GM19438 (cell line): ENCODE results near the gene ALDOC.
"Not testable (repeated sequence)": the region's sequence is repeated elsewhere in the genome, so short reads cannot be mapped to it uniquely, and the experiment has no call there.

ENCODE experiments used
- ATAC-seq: cut with Tn5 transposase; IDR thresholded peaks from one replicate; pipeline ENCODE4 v1.9.1; 2021; ENCODE audit warnings: low read depth; ENCODE audit not compliant: unreplicated experiment

ALDOC gene

DNA sequence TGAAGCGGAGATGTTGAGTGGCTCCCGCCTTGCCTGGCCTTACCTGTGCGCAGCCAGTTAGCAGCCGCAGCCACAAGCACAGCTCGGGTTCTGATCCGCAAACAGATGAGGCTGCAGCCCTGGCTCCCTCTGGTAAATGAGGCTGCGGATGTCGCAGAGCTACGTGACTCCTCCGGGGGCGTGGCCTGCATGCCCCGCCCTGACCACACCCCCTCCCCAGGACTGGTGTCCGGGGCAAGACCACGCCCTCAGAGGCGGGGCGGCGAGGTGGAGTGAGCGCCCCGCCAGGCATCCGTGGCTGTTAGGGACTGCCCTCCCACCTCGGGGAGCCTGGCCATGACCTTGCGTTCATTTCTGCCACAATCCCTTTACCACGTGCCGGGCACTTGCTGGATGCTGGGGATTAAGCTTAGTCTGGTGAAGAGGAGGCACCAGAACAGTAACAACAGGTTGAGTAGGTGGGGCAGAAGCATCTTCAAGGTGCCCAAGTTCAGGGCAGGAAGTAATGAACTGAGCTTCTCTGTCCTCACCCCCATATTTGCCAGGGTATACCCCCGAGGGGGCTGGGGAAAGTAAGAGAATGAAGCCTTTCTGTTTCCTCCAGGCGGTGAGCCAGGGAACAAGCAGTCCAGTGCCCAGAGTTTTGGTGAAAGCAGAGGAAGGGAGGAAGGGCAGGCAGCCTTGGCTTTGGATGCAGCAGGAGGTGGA, at the start of gene ALDOC:
TSS of gene ALDOC (minus strand) at position 138 of the 708 bp plus-strand sequence. CDS start 1,363 bp downstream, outside the sequence.
- peak; percentile 86 for ATAC-seq

DNA sequence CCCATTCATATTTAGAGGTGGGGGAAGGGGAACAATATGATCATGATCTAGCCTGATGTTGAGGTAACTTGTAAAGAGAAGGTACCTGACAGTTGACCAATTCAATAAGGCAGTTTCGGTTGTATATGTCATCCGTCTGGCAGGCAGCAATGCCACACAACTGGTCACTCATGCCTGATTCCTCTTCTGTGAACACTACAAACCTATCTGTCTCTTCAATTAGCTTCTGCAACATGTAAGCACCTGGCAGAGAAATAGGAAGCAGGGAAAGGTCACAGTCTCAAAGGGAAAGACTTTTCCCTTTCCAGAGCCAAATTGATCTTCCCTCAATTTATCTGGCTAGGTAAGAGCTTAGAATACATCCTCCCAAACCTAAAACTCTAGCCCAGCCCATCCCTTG, 47.5 kb upstream of the ALDOC start:
- no peak for ATAC-seq

DNA sequence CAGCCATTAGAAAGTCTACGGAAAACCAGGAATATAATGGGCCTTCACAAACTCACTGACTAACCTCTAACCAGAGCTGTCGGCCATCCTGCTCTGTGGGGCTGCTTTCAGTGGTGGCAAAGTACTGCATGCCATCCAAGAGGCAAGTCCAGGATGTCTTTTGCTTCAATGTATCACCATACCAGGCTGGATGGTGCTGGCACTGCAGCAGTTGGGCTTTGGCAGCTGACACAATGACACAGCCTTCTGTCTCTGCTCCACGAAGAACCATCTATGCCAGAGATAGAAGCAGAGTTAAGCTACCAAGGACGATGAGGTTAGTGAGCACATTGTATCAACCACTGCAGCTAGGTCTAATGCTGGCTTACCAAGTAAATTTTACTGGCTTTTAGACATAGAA, 47.0 kb upstream of the ALDOC start:
- ATAC-seq = no peak

DNA sequence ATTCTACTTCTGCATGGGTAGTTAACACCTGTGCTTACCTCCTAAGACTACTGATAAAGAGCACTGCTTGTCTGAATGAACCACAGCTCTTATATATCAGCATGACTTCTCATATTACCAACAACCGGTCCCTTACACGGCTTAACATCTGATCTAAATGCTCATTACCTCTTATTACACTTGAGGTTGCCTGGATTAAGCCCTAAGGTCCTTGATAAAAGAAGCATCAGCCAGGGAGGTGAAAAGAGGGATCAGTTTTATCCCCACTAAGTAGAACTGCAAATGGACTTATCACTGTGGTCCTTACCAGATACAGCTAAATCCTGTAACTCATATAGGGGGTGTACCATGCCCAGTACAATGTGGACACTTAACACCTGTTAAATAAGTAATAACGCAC, 45.5 kb upstream of the ALDOC start:
- ATAC-seq = no peak

DNA sequence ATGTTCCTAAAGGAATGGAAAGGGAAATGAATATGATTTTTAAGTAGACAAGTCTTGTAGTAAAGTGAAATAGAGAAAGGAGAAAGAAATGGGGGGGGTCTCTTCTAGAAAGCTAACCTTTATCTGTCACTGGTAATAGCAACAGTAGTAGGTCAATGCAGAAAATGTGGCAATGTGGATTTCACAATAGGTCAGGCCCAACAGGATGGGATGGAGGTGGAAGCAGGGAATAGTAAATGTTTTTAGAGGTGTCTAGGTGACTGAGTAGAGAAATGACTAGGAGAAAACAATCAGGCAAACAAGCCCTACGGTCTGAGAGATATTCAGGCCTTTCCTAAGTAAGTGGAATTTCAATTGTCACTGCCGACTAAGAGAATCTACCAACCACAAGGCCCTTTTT, 43.3 kb upstream of the ALDOC start:
- no peak for ATAC-seq

DNA sequence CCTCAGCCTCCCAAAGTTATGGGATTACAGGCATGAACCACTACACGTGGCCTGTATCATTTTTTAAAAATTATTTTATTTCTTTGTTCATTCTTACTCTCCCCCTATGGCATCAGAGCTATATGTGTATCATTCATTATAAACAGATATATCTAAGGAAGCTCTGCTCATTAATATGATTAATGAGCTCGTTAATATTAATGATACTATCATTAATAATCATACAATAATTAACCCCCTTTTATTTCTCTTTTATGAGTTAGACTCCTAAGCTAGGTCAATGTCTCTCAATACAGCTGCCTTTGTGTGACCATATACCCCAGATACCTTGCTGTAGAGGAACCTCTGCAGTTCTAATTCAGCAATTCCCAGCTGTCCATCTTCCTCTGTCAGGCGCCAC, 41.8 kb upstream of the ALDOC start:
- no peak for ATAC-seq

DNA sequence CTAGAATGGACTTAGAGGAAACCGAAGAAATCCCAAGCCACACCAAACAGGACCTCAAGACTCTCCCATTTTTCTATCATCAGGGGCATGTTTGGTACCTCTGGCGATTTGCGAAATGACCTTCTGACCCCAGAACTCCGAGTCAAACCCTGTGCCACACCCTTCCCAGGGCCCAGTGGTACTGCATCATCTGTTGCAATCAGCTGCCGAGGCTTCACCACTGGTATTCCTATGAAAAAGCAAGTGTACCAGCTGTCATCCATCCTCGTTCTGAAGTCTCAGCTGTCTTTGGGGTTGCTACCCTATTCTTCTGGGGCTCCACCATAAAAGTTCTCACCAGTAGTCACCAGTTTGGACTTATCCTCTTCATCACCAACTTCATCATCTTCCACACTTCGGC, 39.6 kb upstream of the ALDOC start:
- no peak for ATAC-seq

DNA sequence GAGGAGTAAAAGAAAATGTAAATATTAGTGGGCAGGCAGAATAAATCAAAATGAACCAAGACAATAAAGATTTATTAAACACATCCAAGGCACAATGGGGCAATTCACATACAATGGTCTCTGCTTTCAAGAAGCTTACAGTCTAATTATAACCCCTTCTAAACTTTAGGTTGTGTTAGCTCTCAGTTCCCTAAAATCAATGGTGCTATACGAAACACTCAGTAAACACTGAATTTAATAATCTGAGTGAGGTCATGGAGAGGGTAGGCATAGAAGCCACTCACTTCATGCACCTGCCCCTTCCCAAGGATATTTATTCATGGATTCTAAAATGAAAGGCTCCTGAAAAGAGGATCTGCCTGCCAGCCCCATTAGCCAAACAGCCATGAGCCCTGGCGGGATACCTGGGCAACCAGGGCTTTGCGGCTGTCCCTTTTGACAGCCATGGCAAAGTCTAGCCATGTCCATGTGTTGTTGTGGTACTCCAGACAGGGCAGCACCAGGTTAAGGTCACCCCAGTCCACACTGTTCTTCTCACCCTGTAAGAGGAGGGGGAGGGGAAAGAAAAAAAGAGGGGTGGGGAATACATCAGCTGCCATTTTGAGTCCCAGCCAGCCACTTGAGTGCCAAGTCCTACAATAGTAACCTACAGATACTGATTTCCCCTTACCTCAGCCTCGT, 38.7 kb upstream of the ALDOC start:
- no peak for ATAC-seq

DNA sequence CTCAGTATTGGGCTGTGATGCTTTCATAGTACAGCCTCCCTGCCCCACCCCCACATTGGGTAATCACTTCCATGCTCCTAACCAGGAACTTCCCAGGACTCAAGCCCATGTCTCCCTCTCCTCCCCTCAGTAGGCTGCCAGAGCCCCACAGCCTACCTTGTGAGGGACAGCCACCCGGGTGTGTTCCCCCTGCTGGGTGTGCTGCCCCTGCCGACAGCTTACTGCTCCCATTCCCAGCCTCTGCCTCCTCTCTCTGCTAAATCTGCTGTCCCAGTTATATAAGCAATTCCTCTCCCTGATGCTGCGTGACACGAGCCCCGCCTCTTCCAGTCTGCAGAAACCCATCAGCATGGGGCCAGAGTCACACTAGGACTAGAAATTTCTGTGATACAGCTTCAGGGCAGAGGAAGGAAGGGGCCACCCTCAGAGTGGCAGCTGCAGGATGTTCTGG, 37.3 kb upstream of the ALDOC start, which contains the start of gene RSKR:
TSS of gene RSKR (minus strand) at position 255 of the 451 bp plus-strand sequence. CDS start at position 231, 24 bp downstream.
- no peak for ATAC-seq

DNA sequence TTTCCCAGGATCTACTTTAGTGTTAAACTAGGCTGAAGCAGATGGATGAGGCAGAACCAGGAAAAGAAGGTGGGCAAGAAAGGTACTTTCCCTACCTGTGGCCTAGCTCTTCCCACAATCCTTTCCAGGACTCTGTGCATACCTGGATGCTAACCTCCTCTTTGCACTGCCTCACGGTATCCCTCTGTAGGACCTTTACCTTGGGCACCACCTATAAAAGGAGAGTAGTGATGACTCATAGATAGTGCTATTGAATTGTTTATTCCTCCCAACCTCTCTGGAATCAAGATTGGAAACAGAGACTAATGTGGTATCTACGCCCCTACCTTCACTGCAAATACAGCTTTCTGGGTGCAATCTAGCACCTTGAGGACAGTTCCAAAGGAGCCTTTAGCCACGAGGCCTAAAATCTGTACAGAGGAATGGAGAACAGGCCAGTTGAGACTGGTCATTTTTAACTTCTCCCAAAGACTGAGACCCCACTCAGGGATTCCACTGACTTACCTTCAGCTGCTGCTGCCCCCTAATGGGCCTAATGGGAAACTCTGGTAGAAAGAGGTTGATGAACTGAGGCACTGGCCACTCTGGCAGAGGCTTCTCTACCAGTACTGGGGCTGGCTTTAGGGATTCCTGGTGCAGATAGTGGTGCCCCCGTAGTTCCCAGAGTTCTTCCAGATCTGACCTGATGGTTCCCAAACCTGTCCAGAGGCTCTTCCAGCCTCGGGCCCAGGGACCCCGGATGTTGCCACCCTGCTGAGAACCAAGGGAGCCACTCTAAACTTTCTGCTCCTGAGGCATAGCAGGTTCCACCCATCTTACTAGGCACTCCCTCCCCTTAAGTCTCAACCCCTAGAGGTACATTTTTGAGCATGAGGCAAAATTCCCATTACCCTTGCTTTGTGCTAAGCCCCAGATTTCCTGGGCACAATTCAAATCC, 36.5 kb upstream of the ALDOC start:
- ATAC-seq = no peak

DNA sequence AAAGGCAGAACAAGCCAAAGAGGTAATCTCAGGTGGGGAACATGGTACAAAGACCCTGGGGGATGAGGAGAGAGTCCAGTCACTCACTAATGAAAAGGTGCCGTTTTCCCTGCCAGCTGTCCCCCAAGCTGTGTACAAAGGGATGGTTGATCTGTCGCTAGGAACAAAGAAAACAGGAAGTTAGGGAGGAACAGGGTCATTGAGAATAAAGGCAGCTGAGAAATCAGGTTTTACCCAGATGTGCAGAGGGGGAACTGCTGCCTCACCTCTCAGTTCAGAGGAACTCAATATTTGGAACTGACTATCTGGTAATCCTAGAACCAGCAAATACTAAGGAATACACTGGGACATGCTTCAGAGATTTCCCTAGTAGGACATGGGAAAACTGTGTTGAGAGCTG, 35.8 kb upstream of the ALDOC start:
- ATAC-seq = no peak

DNA sequence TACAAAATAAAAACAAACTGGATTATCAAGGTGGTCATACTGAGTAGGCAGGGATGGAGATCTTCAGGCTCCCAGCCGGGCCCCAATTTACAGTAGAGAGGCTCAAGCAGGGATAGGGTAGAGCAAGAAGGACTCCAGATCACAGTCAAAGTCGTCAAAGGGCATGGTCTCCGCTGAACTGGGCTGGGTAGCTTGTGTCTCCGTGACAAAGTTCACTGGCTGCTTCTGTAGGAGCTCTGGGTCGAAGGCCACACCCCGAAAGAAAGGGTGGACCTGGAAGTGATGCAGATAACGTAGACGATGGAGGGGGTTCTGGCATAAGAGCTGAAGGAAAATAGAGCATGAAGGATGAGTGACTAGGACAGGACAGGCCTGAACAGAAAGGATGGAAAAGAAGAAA, 33.7 kb upstream of the ALDOC start:
- ATAC-seq = no peak

DNA sequence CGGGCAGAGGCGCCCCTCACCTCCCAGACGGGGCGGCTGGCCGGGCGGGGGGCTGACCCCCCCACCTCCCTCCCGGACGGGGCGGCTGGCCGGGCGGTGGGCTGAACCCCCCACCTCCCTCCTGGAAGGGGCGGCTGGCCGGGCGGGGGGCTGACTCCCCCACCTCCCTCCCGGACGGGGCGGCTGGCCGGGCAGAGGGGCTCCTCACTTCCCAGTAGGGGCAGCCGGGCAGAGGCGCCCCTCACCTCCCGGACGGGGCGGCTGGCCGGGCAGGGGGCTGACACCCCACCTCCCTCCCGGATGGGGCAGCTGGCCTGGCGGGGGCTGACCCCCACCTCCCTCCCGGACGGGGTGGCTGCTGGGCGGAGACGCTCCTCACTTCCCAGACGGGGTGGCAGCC, 27.3 kb upstream of the ALDOC start:
- not testable (repeated sequence) for ATAC-seq

DNA sequence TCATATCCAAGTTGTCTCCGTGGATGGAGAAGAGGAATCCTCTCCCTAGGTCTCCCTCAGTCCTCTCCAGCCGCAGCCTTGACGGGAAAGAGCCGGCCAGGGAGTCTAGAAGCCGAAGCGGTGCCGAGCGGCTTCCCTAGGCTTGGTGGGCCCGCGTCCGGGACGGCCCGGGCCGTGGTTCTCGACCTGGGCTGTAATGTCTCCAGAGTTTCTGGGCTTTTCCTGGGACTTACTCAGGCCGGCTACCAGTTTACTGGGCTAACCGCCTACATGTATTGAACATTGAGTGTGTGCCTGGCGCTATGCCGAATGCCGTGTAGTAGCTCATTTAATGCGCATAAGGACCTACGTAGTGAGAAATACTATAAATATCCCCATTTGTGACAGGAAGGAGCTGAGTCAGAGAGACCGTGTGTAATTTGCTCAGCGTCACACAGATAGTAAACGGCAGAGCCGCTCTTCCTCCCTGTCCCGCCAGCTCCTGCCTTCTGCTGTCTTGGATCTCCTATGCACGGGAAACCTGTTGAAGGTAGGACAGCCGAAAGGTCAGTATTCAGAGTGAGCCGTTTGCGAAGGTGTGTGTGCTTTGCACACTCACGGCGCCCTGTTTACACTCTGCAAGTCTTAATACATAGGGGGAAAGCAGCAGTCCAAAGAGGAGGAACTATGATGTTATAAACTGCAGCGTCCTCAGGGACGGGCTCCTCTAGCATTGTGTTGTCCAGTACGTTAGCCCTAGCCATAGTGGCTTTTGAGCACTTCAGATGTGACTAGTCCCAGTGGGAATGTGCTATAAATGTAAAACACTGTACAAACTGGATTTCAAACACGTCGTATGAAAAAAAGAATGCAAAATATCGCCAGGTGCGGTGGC, 22.9 kb upstream of the ALDOC start:
- ATAC-seq = peak; percentile 46

DNA sequence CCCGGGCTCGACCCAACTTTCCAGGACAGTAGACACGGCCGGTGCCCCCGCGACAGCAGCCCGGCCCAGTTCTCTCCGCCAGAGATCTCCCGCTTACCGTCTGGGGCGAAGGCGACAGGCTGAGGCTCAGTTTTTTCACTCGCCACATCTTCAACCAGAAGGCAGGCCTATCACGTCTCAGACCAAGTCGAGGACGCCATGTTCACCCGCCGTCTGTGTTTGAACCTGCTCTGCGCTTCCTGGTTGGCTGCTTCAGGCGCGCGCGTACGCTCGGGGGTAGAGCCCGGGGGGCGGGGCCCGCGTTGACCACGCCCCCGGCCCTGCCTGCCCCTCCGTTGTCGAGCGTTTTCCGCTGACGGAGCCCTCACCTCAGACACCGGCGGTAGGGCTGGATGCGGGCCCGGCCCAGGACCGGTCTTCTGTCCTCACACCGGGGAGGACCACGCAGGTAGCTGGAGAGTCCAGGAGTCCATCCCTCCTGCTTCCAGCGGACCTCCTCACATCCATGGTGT, 22.2 kb upstream of the ALDOC start, which contains the start of gene SPAG5:
TSS of gene SPAG5 (minus strand) at position 227 of the 512 bp plus-strand sequence. CDS start at position 148, 79 bp downstream.
- peak; percentile 81 for ATAC-seq

DNA sequence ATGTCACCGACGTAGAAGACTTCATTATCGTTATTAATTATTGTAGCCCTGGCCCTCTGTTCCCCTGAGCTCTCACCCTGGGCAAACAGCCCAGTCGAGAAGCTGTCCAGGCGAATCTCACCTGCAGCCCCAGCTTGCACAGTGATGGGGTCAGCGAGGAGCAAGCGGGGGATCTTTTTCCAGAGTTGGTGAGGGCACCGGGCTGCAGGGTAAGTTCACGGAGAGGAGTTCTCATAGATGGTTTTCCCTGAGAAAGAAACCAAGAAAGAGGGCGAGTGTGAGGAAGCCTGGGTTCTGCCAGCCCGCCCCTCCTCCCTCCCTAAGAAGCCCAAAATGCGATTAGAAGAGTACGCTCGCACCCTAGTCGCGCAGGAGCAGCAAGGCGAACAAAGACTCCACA, 21.7 kb upstream of the ALDOC start:
- ATAC-seq = peak; percentile 5

DNA sequence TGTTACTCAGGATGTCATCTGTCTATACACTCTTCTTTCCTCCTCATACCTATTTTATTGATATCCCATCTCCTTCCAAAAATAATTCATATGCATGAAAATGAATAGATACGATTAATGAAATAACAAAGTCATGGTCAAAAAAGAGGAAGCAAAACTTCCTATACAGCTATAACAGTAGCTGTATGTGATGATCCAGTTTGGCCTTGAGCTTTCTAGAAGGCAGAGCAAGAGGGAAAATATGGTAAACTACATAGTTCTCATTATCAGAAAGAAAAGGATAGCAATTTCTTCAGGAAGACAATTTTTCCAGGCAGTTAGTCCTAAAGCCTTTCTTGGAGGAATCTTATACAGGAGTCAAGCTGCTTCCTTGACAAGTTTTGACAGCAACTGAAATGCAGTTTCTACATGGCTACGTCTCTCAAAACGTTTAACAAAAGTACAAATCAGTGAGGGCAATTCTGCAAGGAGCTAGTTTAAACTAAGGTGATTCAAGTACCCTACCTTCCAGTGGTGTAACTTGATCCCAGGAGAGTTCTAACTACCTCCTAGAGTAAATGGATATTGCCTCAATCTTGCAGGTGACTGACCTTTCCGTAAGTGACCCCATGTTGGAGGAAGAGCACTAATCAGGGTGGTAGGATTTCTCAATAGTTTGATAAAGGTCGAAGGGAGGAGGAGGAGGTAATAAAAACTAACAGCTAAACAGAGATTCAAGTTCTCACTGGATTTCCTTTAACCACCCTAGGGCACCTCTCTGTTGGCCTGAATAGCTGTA, 21.1 kb upstream of the ALDOC start:
- no peak for ATAC-seq

DNA sequence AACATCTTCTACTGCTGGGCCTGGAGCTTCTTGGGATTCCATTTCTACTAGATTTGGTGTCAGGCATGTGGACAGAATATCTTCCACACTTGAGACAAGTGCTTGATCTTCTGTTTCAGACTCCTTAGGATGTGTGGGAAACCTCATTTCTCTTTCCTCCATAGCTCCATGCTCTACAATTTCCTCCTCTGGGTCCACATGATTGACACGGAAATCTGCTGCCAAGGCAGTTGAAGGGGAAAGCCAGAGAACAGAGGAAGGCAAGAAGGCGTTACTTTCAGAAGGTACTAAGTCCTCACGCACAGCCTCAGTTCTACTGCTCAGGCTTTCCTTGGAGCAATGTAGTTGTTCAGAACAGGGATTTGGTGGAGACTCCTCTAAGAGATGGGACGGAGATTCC, 15.6 kb upstream of the ALDOC start:
- ATAC-seq = no peak

DNA sequence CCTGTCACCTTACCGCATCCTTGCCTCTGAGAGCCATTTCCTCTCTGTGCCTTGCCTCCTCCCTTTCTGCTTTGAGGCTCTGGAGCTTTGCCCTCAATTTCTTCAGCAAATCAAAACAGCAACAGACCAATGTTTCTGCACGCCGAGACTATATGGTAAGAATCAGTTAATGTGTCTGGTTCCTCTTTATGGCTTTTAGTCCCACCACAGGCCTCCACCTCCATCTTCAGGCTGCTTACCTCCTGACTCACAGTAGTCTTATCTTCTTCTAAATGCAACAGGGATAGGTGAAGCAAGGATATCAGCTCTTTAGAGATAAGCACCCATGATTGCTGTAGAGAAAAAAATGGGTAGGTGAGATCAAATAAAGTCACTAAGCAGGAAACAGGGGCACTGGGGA, 9.2 kb upstream of the ALDOC start:
- no peak for ATAC-seq
